Activated CD8-positive, alpha-beta T cell treated with anti-CD3 and anti-CD28 coated beads, Interleukin-2, amount 10 ng/mL, durations not matched to agents 7 days and 5 days (primary cell): Measurements from ENCODE around the gene PRKD1. TPM values are rescaled to one million over a fixed set of nuclear protein-coding genes. Genes with fewer than 3 reads are reported as not detected.
"Not testable (repeated sequence)": the region's sequence is repeated elsewhere in the genome, so short reads cannot be mapped to it uniquely, and the experiment has no call there.

Source experiments
- ATAC-seq: fragments of 150-1000 bp; cut with Tn5 transposase; one replicate; pipeline ENCODE4 v1.10.0; 2021; ENCODE audit warnings: moderate library complexity
- CTCF ChIA-PET: fragments of 350-600 bp; sonication (Branson Sonifier 250); formaldehyde crosslinking; loops from one replicate; lab custom pipeline; 2021; ENCODE audit warnings: antibody characterized with exemption; lab: Charles Lee
- POLR2A ChIA-PET: fragments of 350-600 bp; sonication (Branson Sonifier 250); formaldehyde crosslinking; loops from one replicate; lab custom pipeline; 2021; ENCODE audit warnings: antibody characterized with exemption; lab: Charles Lee
- DNase-seq: peaks from one replicate; pipeline ENCODE4 v3.0.0-alpha.2; 2020
- H3K27ac Mint-ChIP-seq: one replicate; pipeline ENCODE4 v1.8.0; 2021; ENCODE audit warnings: mild to moderate bottlenecking, mixed read lengths
- H3K27me3 Mint-ChIP-seq: one replicate; pipeline ENCODE4 v1.8.0; 2021; ENCODE audit warnings: low read depth, mixed read lengths
- H3K36me3 Mint-ChIP-seq: one replicate; pipeline ENCODE4 v1.8.0; 2021; ENCODE audit warnings: low read depth, mixed read lengths
- H3K4me1 Mint-ChIP-seq: one replicate; pipeline ENCODE4 v1.8.0; 2021; ENCODE audit warnings: low read depth, mixed read lengths
- H3K4me3 Mint-ChIP-seq: one replicate; pipeline ENCODE4 v1.8.0; 2021; ENCODE audit warnings: mild to moderate bottlenecking, mixed read lengths
- H3K9me3 Mint-ChIP-seq: one replicate; pipeline ENCODE4 v1.8.0; 2022; ENCODE audit warnings: mixed read lengths; ENCODE audit not compliant: insufficient read depth
- total RNA-seq, 2 experiments: library from RNA; stranded (reverse); gene quantifications; one replicate each; pipeline ENCODE4 v1.2.3, GENCODE V29; 2021

Gene PRKD1
- total RNA-seq, 2 experiments from 2014 or later = not detected

GRCh38 chr14:29777142-29777541, 150.5 kb downstream of the PRKD1 start:
- H3K36me3 Mint-ChIP-seq, H3K27ac Mint-ChIP-seq, H3K27me3 Mint-ChIP-seq, ATAC-seq, H3K4me1 Mint-ChIP-seq, H3K4me3 Mint-ChIP-seq, POLR2A ChIA-PET, DNase-seq, CTCF ChIA-PET: not testable (repeated sequence)
- H3K9me3 Mint-ChIP-seq = peaks cover 17% of the 10 kb centered on the region

- H3K9me3 Mint-ChIP-seq = peaks cover 17% of the 10 kb centered on the region
- no peaks in the 10 kb centered on the region for H3K36me3 Mint-ChIP-seq
- CTCF ChIA-PET = no interaction called here
- H3K4me3 Mint-ChIP-seq = no peak overlapping the region
- POLR2A ChIA-PET = no interaction called here
- ATAC-seq (no peak), DNase-seq (no peak)
- no peaks in the 10 kb centered on the region for H3K4me1 Mint-ChIP-seq
- no peak overlapping the region for H3K27ac Mint-ChIP-seq
- H3K27me3 Mint-ChIP-seq = no peaks in the 10 kb centered on the region
Observed at GRCh38 chr14:29773990-29774389, 153.7 kb downstream of the PRKD1 start.

DNA sequence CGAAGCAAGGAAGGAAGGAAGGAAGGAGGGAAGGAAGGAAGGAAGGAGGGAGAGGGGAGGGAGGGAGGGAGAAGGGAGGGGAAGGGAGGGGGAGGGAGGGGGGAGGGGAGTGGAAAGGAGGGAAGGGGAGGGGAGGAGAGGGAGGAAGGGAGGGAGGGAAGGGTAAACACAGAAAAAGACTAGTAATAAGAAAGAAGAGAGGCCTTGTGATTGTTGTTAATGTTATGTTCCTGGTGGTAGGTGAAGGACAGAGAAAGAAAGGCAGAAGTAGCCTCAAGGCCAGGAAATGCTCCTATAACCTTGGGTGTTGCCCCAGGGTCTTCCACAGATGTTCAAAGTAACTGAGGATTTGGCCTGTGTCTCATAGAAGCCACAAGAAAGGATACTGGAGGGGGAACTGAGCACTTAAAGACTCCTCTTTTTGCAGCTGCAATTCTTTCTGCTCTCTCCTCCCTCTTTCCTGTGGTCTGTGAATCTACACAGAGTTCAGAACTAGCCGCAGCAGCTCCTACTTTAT, 164.2 kb downstream of the PRKD1 start:
- H3K27ac Mint-ChIP-seq = no peak overlapping the region
- POLR2A ChIA-PET = no interaction called here
- CTCF ChIA-PET = no interaction called here

DNA sequence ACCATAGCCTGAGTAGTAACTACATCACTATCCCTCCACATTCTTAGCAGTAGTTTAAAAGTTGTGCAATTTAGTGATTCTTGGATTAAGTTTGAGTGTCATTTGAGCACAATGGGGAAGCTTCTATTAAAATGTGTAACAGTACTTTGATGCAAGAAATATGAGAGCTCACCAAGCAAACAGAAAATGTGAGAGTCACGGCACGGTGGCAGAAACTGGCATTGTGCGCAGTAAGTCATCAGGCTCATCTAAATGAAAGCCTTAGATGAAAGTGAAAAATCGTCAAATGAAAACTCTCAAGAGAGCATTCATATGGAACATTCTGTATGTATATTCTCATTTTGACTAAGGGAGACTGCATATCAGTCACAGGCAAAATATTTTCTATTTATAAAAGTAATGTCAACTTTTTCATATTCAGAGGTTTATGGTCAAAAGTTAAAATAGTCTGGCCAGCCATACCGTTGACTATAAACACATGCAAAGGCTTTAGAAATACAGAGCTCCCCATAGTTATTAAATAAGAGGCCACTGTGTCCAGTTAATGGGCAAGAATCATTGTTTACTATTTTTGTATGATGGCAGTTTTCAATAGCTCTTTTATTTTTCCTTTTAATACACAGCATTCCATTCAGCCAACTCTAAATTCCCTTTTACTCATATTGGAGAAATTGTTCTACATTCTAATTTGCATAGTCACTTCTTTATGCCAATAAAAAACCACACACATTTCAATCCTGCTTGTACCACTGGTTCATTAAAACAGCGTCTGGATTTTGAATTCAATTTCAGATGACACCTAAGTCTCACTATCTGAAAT, 167.9 kb downstream of the PRKD1 start:
- H3K36me3 Mint-ChIP-seq = no peaks in the 10 kb centered on the region
- H3K4me1 Mint-ChIP-seq = no peaks in the 10 kb centered on the region
- no peak overlapping the region for H3K4me3 Mint-ChIP-seq
- peaks cover 6% of the 10 kb centered on the region for H3K9me3 Mint-ChIP-seq
- CTCF ChIA-PET = no interaction called here
- no peak overlapping the region for H3K27ac Mint-ChIP-seq
- H3K27me3 Mint-ChIP-seq = no peaks in the 10 kb centered on the region
- DNase-seq (no peak), ATAC-seq (no peak)
- POLR2A ChIA-PET = no interaction called here

More for the DNA sequence above, 164.2 kb downstream of the PRKD1 start:
- Mint-ChIP-seq H3K36me3 (no peaks in the 10 kb centered on the region), H3K9me3 (peaks cover 11% of the 10 kb centered on the region), H3K4me3 (no peak overlapping the region), H3K4me1 (no peaks in the 10 kb centered on the region), H3K27me3 (no peaks in the 10 kb centered on the region)
- ATAC-seq (no peak), DNase-seq (no peak)

DNA sequence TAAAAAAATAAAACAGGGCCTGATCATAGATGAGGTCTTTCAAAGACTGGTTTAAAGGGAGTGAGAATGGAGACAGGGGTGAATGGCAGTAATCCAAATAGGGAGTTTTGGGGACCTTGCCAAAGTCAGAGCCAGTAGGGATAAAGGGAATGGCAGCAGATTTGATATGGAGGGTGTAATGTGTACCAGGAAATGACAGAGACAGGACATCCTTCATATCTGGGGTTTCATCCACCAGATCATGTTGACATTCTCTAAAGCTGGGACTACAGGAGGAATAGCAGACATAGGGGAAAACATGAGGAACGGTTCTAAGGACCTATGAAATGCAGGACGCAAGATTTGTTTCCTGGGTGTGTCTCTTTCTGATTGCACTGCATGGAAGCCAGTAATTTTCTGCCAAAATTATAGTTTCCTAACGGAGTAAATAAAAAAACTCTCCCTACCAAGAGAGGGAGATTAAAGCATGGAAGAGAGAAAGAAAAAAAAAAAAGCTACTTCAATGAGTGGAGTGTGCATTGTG, 169.9 kb downstream of the PRKD1 start:
- ChIA-PET POLR2A (no interaction called here), CTCF (no interaction called here)
- ATAC-seq (no peak), DNase-seq (no peak)
- Mint-ChIP-seq H3K27me3 (no peaks in the 10 kb centered on the region), H3K27ac (no peak overlapping the region), H3K4me3 (no peak overlapping the region), H3K9me3 (peaks cover 4% of the 10 kb centered on the region), H3K36me3 (no peaks in the 10 kb centered on the region), H3K4me1 (no peaks in the 10 kb centered on the region)

- DNase-seq (no peak), ATAC-seq (no peak)
- H3K27me3 Mint-ChIP-seq = no peaks in the 10 kb centered on the region
- H3K27ac Mint-ChIP-seq = no peak overlapping the region
- H3K36me3 Mint-ChIP-seq = no peaks in the 10 kb centered on the region
- POLR2A ChIA-PET = no interaction called here
- peaks cover 4% of the 10 kb centered on the region for H3K9me3 Mint-ChIP-seq
- no peaks in the 10 kb centered on the region for H3K4me1 Mint-ChIP-seq
- CTCF ChIA-PET = no interaction called here
- H3K4me3 Mint-ChIP-seq = no peak overlapping the region
Observed at GRCh38 chr14:29757188-29757680, 170.4 kb downstream of the PRKD1 start.

- DNase-seq (no peak), ATAC-seq (no peak)
- no peak overlapping the region for H3K4me3 Mint-ChIP-seq
- ChIA-PET CTCF (no interaction called here), POLR2A (no interaction called here)
- H3K27ac Mint-ChIP-seq = no peak overlapping the region
- H3K27me3 Mint-ChIP-seq = no peaks in the 10 kb centered on the region
- H3K9me3 Mint-ChIP-seq = peaks cover 4% of the 10 kb centered on the region
- H3K4me1 Mint-ChIP-seq = no peaks in the 10 kb centered on the region
- H3K36me3 Mint-ChIP-seq = no peaks in the 10 kb centered on the region
Observed at GRCh38 chr14:29756019-29756385, 171.6 kb downstream of the PRKD1 start.

- Mint-ChIP-seq H3K36me3 (no peaks in the 10 kb centered on the region), H3K9me3 (peaks cover 4% of the 10 kb centered on the region), H3K27me3 (no peaks in the 10 kb centered on the region), H3K4me1 (no peaks in the 10 kb centered on the region), H3K4me3 (no peak overlapping the region), H3K27ac (no peak overlapping the region)
- CTCF ChIA-PET = no interaction called here
- POLR2A ChIA-PET = no interaction called here
- DNase-seq (no peak), ATAC-seq (no peak)
Observed at GRCh38 chr14:29755311-29756018, 172.2 kb downstream of the PRKD1 start.

DNA sequence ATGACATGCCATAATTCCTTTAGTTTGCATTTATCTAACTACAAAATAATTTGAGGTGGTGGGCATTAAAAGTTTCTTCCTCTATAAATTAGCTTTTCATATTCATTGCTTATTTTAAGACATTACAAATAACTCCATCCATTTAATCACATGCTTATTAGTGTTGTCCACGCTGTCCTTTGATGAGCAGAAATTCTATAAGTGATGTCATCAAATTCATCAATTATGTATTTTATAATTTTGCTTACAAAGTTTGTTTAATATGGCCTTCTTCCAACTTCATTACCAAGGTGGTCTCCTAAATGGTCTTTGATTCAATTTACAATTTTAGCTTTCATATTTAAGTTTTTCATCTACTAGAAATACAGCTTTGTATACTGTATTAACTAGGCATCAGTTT, 173.5 kb downstream of the PRKD1 start:
- Mint-ChIP-seq H3K36me3 (no peaks in the 10 kb centered on the region), H3K9me3 (no peaks in the 10 kb centered on the region), H3K27ac (no peak overlapping the region), H3K27me3 (no peaks in the 10 kb centered on the region), H3K4me3 (no peak overlapping the region), H3K4me1 (no peaks in the 10 kb centered on the region)
- ATAC-seq (no peak), DNase-seq (no peak)
- CTCF ChIA-PET = no interaction called here
- POLR2A ChIA-PET = no interaction called here

- H3K4me3 Mint-ChIP-seq = no peak overlapping the region
- H3K36me3 Mint-ChIP-seq = no peaks in the 10 kb centered on the region
- H3K27ac Mint-ChIP-seq = no peak overlapping the region
- no peaks in the 10 kb centered on the region for H3K27me3 Mint-ChIP-seq
- H3K9me3 Mint-ChIP-seq = no peaks in the 10 kb centered on the region
- ChIA-PET POLR2A (no interaction called here), CTCF (no interaction called here)
- DNase-seq = no peak
- no peaks in the 10 kb centered on the region for H3K4me1 Mint-ChIP-seq
- ATAC-seq = no peak
Observed at GRCh38 chr14:29752221-29752923, 175.3 kb downstream of the PRKD1 start.

GRCh38 chr14:29749829-29750228, 177.8 kb downstream of the PRKD1 start:
- Mint-ChIP-seq H3K36me3 (no peaks in the 10 kb centered on the region), H3K4me1 (no peaks in the 10 kb centered on the region), H3K4me3 (no peak overlapping the region), H3K9me3 (no peaks in the 10 kb centered on the region), H3K27me3 (no peaks in the 10 kb centered on the region), H3K27ac (no peak overlapping the region)
- DNase-seq = no peak
- CTCF ChIA-PET = no interaction called here
- ATAC-seq = no peak
- POLR2A ChIA-PET = no interaction called here
